NT2/D1 (cell line): Measurements from ENCODE around the gene TACR2.

Experiments
- SUZ12 ChIP-seq: IDR thresholded peaks from 2 replicates; pipeline ENCODE4 v1.6.1; 2011; ENCODE audit not compliant: insufficient read length, insufficient read depth; ENCODE audit errors: extremely low read depth
- YY1 ChIP-seq: IDR thresholded peaks from 2 replicates; pipeline ENCODE4 v1.6.1; 2011; ENCODE audit not compliant: insufficient read length, insufficient read depth
- ZNF274 ChIP-seq: IDR thresholded peaks from 2 replicates; pipeline ENCODE4 v1.6.1; 2011; ENCODE audit warnings: mild to moderate bottlenecking, low read depth, low read length

- TF ChIP-seq YY1 (no peak), SUZ12 (no peak), ZNF274 (no peak)
These were observed 28.3 kb upstream of the TACR2 start for GRCh38 chr10:69445041-69445440.
